HK-2 (cell line): Measurements from ENCODE around the gene BMPR1B.

Experiments used
- DNase-seq: peaks from one replicate; pipeline ENCODE4 v3.0.0-alpha.2; 2018; ENCODE audit not compliant: unreplicated experiment

BMPR1B gene

DNA sequence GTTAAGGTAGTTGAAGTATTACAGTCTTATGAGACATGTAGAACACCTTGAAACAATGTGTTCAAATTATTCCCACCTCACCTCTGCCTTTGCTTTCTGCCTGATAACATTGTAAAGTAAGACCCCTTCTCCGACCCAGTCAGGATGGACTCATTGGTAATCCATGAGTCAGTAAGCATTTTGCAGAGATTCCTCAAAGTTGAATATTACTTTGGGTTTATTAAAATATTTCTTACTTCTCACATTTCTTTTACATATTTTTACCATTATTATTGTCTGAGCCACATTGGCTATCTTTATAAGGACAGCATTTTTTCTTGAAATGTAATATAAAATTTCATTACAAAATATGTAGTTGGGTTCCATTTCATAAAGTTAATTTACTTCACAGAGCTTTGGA is 201.6 kb downstream of the BMPR1B start:
- no peak for DNase-seq

DNA sequence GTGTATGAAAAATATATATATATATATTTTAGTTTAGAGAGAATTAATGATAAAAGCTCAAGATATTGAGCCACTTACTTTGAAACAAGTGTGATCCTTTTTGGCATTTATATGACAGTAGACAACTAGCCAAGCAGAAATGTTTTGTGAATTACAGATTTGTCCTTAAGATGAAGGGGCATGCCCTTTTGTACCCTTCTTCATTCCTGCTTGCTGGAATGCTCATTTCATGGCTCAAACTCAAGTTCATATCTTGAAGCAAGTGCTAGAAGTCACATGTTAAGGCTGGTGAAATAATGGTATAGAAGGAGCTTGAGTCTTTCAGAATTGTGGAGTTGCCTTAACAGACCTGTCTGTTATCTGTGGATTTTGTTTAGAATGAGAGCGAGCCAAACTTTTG is 203.0 kb downstream of the BMPR1B start:
- no peak for DNase-seq

DNA sequence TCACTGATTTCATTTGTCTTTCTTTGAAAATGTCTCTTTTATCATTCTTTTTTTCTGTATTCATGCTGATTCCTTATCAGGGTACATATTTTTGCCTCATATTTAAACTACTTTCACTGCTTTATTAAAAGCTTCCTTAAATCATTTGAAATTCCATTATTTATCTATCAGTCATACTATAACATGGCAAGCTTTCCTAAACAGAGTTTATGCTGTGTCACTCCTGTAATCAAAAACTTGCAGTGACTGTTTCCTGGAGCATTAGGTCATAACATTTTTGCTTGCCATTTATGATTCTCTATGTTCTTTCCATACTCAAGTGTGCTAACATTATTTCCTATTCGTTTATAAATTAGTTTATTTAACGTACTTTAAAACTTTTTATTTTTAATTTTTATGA is 203.7 kb downstream of the BMPR1B start:
- no peak for DNase-seq

DNA sequence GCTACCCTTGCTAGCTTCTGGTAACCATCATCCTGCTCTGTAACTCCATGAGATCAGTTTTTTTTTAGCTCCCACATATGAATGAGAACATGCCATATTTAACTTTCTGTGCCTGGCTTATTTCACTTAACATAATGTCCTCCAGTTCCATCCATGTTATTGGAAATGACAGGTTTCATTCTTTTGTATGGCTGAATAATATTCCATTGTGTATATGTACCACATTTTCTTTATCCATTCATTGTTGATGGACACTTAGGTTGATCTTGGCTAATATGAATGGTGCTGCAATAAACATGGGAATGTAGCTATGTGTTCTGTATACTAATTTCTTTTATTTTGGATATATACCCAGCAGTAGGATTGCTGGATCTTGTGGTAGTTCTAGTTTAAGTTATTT is 204.7 kb downstream of the BMPR1B start:
- DNase-seq, result no peak

DNA sequence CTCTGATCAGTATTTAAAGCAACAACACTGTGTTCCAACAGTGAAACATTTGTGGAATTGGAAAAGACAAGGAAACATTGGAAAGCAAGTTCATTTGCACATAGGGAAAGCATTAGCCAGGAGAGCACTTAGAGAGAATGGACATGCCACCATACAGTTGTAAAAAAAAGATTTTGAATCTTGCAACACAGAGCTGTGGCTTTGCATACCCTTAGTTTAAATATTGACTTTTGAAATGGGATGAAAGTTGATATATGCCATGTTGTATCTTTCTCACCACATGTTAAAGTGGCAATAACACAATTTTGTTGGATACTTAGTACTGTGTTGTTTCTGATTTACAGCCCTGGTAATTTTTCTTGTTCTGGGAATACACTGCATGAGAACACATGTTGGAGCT is 208.1 kb downstream of the BMPR1B start:
- no peak for DNase-seq

DNA sequence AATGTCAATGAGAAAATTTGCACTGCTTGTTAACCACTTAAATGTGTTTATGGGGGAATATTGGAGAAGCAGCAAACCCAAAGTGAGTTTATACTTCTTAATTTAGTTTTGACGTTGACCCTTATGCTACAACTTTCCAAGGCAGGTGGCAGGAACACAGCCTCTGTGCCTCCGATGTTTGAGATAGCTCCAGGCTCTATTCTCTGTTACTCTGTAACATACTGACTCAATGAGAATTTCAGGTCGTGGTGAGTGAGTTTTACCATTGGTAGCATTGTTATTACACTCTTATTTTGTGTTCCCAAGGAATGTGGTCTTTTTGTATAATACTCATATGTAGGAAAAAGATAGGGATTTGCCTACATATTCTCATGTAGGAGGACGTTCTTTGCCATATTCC is 210.7 kb downstream of the BMPR1B start:
- DNase-seq, result no peak

DNA sequence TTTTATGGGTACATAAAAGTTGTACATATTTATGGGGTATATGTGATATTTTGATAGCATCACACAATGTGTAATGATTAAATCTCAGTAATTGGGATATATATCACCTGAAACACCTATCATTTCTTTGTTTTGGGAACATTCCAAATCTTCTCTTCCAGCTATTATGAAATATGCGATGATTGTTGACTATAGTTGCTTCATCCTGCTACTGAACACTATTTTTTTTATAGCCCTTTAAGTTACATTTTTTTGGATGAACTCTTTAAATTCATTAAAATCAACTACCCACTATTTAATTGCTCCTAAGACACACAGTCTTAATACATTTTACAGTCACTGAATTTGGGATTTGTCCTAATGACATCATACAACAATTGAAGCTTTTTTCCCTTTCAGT is 212.9 kb downstream of the BMPR1B start:
- DNase-seq, result no peak

DNA sequence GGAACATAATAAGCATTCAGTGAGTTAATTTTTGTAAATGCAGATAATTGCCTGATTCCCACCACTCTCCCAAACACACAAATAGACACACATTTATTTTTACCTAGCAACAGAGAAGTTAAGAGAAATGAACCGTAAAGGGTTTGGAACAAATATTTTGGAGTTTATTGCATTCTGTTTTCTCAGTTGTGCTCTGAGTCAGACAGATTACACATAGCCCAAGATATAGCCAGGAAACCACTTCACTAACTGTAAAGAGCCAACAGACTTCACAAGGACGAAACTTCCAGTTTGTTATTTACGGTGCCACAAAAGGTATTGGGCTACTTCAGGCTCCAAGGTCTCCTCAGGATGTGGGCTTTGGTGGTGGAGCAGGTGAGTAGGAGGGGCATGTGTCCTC is 217.0 kb downstream of the BMPR1B start:
- no peak for DNase-seq

DNA sequence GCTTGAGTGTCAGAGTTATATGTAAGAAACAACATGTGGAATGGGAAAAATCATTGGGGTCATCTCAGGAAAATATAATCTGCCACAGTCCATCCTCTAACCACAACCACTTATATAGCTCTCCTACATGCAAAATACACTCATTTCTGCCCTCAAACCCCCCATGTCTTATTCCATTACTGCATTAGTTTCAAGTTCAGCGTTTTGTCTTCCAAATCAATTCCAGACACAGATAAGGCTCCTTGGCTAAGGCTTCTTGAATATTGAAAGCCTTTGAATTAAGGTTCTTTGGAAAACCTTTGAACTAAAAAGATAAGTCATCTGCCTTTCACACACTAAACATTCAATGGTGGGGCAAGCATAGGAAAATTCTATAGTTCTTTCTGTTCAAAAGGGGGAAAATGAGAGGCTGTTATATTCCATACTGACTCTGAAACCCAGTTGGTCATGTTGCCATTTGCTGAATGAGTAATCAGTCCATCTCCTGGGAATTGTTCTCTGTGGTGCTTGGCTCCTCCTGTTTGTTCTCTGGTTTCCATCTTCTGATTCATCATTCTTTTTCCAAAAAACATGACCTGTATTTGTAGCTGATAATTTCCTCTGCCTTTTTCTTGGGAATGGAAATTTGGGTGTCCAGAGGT is 218.7 kb downstream of the BMPR1B start:
- no peak for DNase-seq

DNA sequence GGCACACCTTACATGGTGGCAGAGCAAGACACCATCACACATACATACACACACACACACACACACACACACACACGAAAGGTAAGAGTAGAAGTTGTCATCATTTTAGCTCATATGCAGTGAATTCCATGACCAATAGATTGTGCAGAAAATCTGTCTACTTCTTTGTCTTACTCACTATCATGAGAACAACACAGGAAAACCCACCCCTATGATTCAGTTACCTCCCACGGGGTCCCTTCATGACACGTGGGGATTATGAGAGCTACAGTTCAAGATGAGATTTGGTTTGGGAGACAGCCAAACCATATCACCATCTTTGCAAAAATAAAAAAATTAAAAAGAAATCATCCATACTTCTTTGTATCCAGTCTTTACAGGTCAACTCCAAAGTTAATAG is 221.1 kb downstream of the BMPR1B start:
- DNase-seq, result no peak

DNA sequence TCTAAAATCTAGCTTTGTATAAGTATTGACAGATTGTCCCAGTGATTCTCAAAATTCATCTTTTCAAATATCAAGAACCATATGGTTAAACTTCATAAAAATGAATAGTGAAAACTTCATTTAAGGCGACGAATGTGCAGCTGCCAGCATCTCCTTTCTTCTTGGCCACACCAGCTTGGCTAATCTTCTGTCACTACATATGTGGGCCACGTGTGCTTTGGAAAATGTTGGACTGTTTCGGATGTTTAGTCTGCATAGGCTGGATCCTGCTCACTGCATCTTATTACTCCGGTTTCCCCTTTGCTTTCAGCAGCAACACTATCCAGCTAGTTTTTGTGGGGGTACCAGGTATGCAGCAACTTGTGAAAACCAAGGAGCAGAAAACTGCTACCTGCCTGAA is 221.9 kb downstream of the BMPR1B start:
- no peak for DNase-seq

DNA sequence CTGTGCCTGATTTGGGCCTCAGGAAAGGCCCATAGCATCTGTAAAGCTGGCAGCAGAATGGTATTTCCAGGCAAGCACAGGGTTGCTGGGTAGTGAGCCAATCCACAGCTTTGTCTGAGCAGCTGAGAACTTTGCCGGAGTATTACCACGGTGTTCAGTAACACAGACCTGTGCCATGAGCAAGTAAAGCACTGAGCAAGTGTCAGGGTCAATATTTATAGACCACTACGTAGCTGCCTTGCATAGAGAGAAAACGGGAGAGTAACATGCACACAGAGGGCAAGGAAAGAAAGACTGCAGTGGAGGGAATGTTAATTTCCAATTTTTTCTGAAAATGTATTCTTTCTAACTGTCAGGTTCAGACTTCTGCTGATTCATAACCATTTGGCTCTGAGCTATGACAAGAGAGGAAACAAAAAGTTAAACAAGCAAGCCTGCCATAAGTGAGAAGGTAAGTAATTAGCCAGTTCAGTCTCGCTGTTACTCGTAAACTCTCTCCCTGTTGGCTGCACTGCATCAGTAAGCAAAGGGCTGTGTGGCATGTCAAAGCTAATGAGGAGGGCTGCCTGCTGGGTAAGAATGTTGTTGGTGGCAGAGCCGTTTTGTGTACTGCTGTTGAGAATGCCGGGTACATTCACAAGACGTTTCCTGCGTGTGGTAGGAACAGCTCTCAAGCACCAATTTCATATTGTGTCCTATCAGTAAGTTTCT is 238.1 kb downstream of the BMPR1B start:
- DNase-seq, result no peak

DNA sequence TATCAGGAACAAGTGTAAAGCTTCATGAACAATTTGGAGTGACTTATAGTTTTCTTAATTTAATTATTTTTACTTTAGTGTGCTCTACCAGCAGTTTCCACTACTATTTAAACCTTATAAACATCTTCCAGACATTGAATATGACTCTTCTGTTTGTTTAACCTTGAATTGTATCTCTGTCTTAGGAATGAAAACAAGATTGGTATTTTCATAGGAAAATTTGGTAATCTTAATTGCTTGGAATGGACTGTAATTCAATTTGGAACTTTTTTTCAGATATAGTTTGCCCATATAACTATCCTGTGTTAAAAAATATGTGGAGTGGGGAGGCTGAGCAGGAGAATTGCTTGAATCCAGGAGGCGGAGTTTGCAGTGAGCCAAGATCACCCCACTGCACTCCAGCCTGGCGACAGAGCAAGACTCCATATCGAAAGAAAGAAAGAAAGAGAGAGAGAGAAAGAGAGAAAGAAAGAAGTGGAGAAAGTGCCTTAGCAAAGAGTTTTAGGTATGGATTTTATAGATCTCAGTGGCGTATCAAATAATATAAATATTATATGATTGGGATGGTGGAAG is 242.4 kb downstream of the BMPR1B start:
- DNase-seq, result no peak

DNA sequence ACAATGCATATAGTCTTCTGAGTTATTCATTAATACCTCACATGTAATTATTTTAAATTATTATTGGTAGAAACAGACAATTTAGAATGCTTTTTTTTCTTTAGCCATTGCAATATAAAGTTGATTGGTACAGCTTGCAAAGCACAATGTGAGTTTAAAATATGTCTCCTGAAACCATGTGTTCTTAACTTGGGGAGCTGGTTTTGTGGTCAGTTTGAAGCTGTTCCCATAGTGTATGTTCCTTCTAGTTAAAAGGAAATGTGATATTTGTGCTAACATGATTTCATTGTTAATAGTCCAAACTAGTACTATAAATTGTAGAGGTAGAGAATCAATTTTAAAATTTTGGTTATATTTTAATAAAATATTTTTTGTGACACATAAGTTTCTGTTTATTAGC is 247.2 kb downstream of the BMPR1B start:
- DNase-seq, result no peak

DNA sequence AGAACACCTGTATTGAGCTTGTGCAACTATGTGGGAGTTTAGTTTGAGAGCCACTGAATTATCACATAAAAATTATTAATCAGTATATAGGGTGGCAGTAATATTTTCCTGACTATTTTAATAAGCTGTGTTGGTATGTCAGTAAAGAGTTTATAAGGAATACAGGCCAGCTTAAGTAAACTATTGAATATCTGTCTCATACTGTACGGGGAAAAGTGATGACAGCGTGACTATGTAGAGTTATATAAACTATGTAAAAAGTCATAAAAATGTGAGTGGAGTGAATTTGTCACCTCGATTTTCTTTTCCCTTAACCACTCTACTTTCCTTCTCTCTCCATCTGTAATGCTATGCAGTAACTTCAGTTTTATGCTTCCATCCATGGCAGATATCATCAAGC is 250.2 kb downstream of the BMPR1B start:
- no peak for DNase-seq

DNA sequence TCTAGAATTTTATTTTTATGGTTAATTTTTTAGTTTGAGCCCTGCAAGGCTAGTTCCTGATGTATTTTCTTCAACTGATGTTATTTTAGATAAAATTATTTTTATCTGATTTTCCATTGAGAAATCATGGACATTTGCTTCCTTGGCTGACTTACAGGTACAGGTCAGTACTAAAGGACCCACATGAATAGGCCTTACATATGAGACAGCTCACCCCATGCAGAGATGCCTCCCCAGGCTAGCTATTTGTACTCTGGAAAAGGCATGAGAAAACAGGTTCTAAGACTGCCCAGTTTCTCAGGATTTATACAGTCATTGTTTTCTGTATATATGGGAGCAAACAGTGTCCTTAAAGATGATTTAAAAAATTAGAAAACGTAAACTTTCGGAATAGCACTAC is 255.5 kb downstream of the BMPR1B start:
- no peak for DNase-seq

DNA sequence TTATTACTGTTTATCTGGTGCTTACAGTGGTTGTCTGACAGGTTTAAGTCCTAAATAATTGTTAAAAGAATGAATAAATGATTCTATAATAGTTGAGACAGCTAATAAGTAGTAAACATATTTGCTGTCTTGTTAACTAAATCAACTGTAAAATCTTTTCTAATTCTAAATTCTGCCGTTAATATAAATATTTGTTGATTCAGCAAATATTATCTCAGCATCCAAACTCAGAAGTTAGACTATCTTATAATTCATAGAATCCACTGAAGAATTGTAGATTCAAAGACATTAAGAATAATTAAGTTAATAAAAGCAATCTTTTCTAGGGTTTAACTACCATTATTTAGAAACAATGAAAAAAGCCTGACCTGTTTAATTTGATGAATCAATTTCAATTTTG is 256.3 kb downstream of the BMPR1B start:
- DNase-seq, result no peak

DNA sequence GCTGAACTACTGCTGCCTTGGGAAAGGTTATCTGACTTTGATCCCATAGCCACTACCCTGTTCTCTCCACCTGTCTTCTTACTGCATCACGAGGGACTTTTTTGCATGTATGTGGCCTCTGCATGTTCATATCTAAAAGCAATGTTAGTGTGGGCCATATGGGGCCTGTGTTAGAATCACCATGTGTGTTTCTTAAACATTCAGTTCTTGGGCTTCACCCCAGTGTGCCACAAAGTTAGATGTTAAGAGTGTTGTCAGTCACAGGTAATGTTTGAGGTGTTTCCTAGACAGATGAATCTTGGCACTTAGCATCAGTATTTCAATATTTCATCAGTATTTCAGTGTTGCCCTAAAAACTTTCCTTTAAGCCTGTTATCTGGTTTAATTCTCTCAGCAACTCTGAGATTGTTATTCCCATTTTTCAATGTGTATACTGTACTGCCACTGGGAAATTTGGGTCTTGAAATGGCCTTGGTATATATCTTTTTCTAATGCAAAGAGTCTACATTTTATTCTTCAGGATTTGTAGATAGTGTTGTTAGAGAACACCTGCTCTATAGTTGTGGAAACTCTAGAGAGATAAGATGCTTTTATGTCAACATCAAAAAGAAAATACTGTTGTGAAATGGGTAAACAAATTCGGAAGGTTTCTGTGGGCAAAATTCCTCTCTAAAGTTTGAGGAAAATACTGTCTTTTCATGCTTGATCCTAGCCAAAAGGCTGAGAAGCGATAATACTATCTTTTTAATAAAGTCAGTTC is 259.7 kb downstream of the BMPR1B start:
- no peak for DNase-seq

DNA sequence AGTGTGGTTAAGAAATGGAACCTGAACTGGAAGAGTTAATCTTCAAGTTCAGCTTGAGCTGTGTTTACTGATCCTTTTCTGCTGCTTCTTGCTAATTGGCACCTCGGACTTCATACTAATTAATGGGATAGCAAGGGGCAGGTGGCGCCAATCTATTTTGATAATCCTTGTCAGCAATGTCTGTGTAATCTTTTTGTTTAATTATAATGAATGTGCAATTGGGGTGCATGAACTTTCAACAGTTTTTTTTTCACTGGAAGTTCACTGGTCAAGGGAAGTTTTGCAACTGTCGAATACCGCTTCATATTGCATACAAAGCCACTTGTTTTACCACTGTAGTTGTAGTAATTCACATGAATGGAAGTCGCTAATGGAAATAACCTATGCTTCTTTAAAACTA is 261.0 kb downstream of the BMPR1B start:
- DNase-seq, result no peak

DNA sequence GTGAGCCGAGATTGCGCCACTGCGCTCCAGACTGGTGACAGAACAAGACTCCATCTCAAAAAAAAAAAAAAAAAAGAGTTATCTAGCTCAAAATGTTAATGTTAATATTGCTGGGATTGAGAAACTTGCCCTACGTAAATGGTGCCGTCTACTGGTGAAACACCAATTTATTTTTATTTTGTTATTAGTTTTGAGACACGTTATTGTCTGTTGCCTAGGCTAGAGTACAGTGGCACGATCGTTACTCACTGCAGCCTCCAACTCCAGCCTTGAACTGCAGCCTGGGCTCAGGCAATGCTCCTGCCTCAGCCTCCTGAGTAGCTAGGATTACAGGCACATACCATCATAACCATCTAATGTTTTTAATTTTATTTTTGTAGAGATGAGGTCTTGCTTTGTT is 262.8 kb downstream of the BMPR1B start:
- DNase-seq, result no peak

DNA sequence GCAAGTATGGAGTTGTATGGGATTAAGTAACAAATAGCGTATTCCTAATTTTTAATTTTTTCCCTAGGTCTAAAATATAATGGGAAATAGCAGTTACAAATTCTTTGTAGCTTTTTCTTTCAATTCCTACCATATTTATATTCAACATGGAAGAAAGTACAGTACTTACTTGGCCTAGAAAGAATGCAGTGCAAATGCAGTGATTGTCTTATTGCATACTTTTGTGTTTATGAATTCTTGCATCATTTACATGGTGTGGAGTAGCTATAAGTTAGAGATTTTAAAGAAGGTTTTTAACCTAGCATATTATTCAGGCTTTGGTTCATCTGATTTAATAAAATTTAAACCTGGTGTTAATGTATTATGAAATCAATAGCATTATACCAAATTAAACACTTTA is 263.3 kb downstream of the BMPR1B start:
- DNase-seq, result no peak

DNA sequence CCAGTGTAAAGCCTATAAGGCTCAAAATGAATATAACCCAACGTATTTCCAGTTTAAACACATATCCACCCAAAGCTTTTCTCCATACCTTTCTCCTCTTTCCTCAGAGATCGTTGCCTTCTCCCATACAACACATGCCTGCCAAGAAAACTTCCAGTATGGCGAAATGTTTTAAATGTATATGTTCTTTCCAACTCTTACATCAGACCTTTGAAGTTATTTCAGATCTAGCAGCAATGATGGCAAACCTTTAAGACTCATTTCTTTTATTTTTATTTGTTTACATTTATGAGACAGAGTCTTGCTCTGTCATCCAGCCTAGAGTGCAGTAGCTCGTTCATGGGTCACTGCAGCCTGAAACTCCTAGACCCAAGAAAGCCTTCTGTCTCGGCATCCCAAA is 265.4 kb downstream of the BMPR1B start:
- no peak for DNase-seq
